Nephron (organoid): Measurements from ENCODE around the gene CENPM.

Experiments used
- H3K27ac Mint-ChIP-seq, 3 experiments: 2 replicates each; pipeline ENCODE4 v1.8.0; 2020; ENCODE audit warnings: mixed read lengths in 3 of 3, mild to moderate bottlenecking in 2 of 3, moderate library complexity in 1 of 3
- H3K27me3 Mint-ChIP-seq: 2 replicates; pipeline ENCODE4 v1.8.0; 2021; ENCODE audit warnings: low read depth, mild to moderate bottlenecking, moderate library complexity, mixed read lengths
- H3K36me3 Mint-ChIP-seq: 2 replicates; pipeline ENCODE4 v1.8.0; 2020; ENCODE audit warnings: low read depth, mixed read lengths
- H3K4me1 Mint-ChIP-seq: 2 replicates; pipeline ENCODE4 v1.8.0; 2020; ENCODE audit warnings: mixed read lengths
- H3K4me3 Mint-ChIP-seq, 3 experiments: 2 replicates each; pipeline ENCODE4 v1.8.0; 2020; ENCODE audit warnings: mild to moderate bottlenecking in 3 of 3, mixed read lengths in 3 of 3, moderate library complexity in 2 of 3
- H3K9me3 Mint-ChIP-seq: 2 replicates; pipeline ENCODE4 v1.8.0; 2020; ENCODE audit warnings: mixed read lengths
- TF ChIP-seq, protein P1 (sequence below), 3 experiments: fragments of 200-600 bp; sonication (generic); IDR thresholded peaks; one replicate each; pipeline ENCODE4 v1.5.0; 2021; ENCODE audit warnings: antibody characterized with exemption in 3 of 3; ENCODE audit not compliant: unreplicated experiment in 3 of 3

CENPM gene

DNA sequence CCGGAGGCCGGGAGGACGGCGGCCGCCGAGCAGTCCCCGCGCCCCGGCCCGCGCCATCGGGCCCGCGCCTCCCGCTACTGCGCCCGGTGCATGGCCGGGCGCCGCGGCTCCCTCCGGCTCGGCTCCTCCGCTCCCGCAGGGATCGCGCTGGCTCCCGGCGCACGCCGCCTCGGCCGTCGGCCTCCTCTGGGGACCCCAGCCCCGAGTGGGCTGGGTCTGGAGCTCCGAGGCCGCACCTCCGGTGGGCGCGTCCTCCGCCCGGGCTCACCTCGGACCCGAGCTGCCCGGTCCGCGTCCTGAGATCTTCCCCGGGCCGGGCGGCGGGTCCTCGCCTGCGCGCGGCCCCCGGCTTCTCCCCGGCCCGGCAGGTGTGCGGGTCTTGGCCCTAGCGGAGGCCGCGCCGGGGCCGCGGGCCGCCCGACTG, 32.3 kb downstream of the CENPM start:
- no peak overlapping the region for H3K4me3 Mint-ChIP-seq
- no peak overlapping the region for H3K27ac Mint-ChIP-seq
- peaks cover 18% of the 10 kb centered on the region for H3K4me1 Mint-ChIP-seq
- TF ChIP-seq, protein P1, sequence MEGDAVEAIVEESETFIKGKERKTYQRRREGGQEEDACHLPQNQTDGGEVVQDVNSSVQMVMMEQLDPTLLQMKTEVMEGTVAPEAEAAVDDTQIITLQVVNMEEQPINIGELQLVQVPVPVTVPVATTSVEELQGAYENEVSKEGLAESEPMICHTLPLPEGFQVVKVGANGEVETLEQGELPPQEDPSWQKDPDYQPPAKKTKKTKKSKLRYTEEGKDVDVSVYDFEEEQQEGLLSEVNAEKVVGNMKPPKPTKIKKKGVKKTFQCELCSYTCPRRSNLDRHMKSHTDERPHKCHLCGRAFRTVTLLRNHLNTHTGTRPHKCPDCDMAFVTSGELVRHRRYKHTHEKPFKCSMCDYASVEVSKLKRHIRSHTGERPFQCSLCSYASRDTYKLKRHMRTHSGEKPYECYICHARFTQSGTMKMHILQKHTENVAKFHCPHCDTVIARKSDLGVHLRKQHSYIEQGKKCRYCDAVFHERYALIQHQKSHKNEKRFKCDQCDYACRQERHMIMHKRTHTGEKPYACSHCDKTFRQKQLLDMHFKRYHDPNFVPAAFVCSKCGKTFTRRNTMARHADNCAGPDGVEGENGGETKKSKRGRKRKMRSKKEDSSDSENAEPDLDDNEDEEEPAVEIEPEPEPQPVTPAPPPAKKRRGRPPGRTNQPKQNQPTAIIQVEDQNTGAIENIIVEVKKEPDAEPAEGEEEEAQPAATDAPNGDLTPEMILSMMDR (IDR thresholded peaks at IDR 0.05; ENCODE audit: unreplicated experiment in 3 of 3) = no peak
- H3K27me3 Mint-ChIP-seq = peaks cover 85% of the 10 kb centered on the region
- no peaks in the 10 kb centered on the region for H3K9me3 Mint-ChIP-seq
- H3K36me3 Mint-ChIP-seq = no peaks in the 10 kb centered on the region

GRCh38 chr22:41913842-41914534, 33.0 kb downstream of the CENPM start:
- H3K9me3 Mint-ChIP-seq = no peaks in the 10 kb centered on the region
- no peaks in the 10 kb centered on the region for H3K36me3 Mint-ChIP-seq
- no peak overlapping the region for H3K4me3 Mint-ChIP-seq
- peaks cover 18% of the 10 kb centered on the region for H3K4me1 Mint-ChIP-seq
- H3K27ac Mint-ChIP-seq = no peak overlapping the region
- TF ChIP-seq, protein P1 (IDR thresholded peaks at IDR 0.05; ENCODE audit: unreplicated experiment in 3 of 3) = no peak
- H3K27me3 Mint-ChIP-seq = peaks cover 87% of the 10 kb centered on the region

DNA sequence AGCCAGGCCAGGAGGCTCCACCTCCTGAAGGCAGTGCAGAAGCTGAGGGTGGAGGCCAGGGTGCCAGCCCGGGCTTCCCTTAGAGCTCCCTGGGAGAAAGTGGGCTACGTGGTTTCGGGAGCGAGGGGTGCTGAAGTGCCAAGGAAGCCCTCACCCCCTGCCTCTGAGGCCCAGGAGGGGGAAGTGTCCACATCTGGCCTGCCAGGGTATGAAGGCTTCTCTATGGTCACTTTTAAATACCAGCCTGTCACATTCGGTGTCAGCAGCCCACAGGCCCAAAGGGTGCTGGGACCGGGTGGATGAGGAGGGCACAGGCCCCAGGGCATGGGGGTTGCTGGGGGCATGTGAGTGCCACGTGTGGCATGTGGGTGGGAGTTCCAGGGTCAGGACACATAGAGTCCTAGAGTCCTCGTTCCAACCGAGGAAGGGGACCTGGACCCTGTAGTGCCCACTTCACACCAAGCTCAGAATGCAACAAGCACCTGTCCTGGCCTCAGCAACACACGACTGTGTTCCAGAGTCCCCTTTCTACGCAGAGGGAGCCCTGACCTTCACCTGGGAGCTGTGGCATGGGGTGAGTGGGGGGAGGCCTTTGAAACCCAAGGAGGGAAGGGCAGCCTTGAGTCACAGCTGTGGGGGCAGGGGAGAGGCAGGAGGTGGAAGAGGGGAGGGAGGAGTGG, 33.8 kb downstream of the CENPM start:
- H3K4me3 Mint-ChIP-seq = peak overlapping the region; percentile 48 to 74 (median 51)
- H3K27ac Mint-ChIP-seq = no peak overlapping the region
- peaks cover 16% of the 10 kb centered on the region for H3K4me1 Mint-ChIP-seq
- peaks cover 87% of the 10 kb centered on the region for H3K27me3 Mint-ChIP-seq
- H3K9me3 Mint-ChIP-seq = no peaks in the 10 kb centered on the region
- TF ChIP-seq, protein P1 (IDR thresholded peaks at IDR 0.05; ENCODE audit: unreplicated experiment in 3 of 3) = no peak
- H3K36me3 Mint-ChIP-seq = no peaks in the 10 kb centered on the region

- no peaks in the 10 kb centered on the region for H3K9me3 Mint-ChIP-seq
- H3K4me3 Mint-ChIP-seq = peak overlapping the region; percentile 11 to 74 (median 49)
- TF ChIP-seq, protein P1 (IDR thresholded peaks at IDR 0.05; ENCODE audit: unreplicated experiment in 3 of 3) = no peak
- H3K4me1 Mint-ChIP-seq = peaks cover 14% of the 10 kb centered on the region
- no peak overlapping the region for H3K27ac Mint-ChIP-seq
- H3K27me3 Mint-ChIP-seq = peaks cover 84% of the 10 kb centered on the region
- H3K36me3 Mint-ChIP-seq = no peaks in the 10 kb centered on the region
Measured at GRCh38 chr22:41912338-41913039, 34.5 kb downstream of the CENPM start.

DNA sequence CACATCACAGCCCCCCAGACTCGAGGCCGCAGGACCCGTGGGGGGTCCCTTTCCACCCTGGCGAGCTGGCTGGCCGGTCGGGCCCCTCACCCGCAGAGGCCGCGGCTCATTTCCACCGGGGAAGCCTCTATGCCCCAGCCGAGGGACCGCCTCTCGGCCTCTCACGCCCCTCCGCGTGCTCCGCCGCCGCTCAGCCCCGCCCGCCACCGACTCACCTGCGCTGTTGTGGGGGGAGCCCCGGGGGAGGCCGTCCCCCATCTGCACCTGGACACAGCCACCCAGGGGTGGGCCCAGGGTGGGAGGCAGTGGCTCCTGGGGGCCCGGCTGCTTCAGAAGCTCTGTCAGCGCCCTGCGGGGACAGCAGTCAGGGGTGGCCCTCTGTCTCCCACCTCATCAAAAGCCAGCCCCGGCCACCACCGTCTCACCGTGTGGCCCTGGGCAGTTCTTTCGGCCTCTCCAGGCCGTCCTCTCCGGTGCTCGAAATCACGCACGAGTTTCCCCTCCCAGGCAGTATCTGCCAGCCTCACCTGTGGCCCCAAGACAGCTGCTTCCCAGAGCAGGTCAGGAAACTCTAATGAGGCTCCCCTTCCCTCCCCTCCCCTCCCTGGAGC, 35.8 kb downstream of the CENPM start:
- Mint-ChIP-seq H3K4me3 (peak overlapping the region in 2 of 3 experiments; percentile 40 to 64), H3K27ac (no peak overlapping the region), H3K9me3 (no peaks in the 10 kb centered on the region), H3K27me3 (peaks cover 74% of the 10 kb centered on the region), H3K4me1 (peaks cover 9% of the 10 kb centered on the region), H3K36me3 (peaks cover 3% of the 10 kb centered on the region)
- TF ChIP-seq, protein P1 (IDR thresholded peaks at IDR 0.05; ENCODE audit: unreplicated experiment in 3 of 3) = no peak
